Measurements from ENCODE around the gene NDUFV3. TPM values are rescaled to one million over a fixed set of nuclear protein-coding genes. Genes with fewer than 3 reads are reported as not detected.
A peak's percentile ranks its signal among the peaks of the same experiment; 100 is the strongest.
"Not testable (repeated sequence)": the region's sequence is repeated elsewhere in the genome, so short reads cannot be mapped to it uniquely, and the experiment has no call there.

The NDUFV3 gene
- total and polyA plus RNA-seq, 2 of the 13 experiments (the other 11 are each of a cell fraction or from before 2014, with no cell fraction given): 14.2 to 29.6 TPM

GRCh38 chr21:42933973-42934372 is 40.9 kb downstream of the NDUFV3 start:
- H3K79me2 ChIP-seq (ENCODE audit: insufficient read depth, low read length); FAIRE-seq; H2AFZ ChIP-seq (ENCODE audit: low read length); H3K27ac ChIP-seq (ENCODE audit: extremely low read length, insufficient read depth, low read length); H3K27me3 ChIP-seq (ENCODE audit: control insufficient read depth in 1 of 2, insufficient read depth in 2 of 2, low read length in 2 of 2); H3K36me3 ChIP-seq (replicated peaks in 1 of 2; ENCODE audit: control insufficient read depth in 1 of 2, insufficient read depth in 2 of 2, low read length in 2 of 2); H3K9me3 ChIP-seq (ENCODE audit: low read length); DNase-seq (ENCODE audit: low spot score); intact Hi-C loops (cut with micrococcal nuclease; ENCODE audit: unreplicated experiment); H3K4me3 ChIP-seq (replicated peaks in 1 of 3; ENCODE audit: insufficient read depth in 1 of 3, low read depth in 2 of 3, low read length in 3 of 3); BruUV-seq (replicated peaks); ATAC-seq; in situ Hi-C loops (cut with HindIII; ENCODE audit: extremely low pct_ligation_motif_present, low pct_unique_long_range_greater_than_20kb); CTCF ChIA-PET (ENCODE audit: low intra/inter-chr PET ratio, low total read pairs); H4K20me1 ChIP-seq (ENCODE audit: insufficient read depth, low read length); H3K9ac ChIP-seq (ENCODE audit: insufficient read depth, low read depth, low read length); H3K4me2 ChIP-seq (ENCODE audit: low read depth, low read length): not testable (repeated sequence)
- 97% methylated on average over 12 of the region's 12 CpGs for WGBS (ENCODE audit: low lambda C conversion rate)
- peaks cover 55% of the 10 kb centered on the region for H3K4me1 ChIP-seq (ENCODE audit: insufficient read depth, low read length)
- POLR2A ChIA-PET: interaction anchor here (0.8 to 1.8 kb wide), 2 partner anchors 41 to 49 kb away, joined by 3 to 6 read pairs; partner anchors contain the start of gene NDUFV3

- H3K79me2 ChIP-seq (ENCODE audit: insufficient read depth, low read length); DNase-seq (ENCODE audit: low spot score); H3K9me3 ChIP-seq (ENCODE audit: low read length); H3K9ac ChIP-seq (ENCODE audit: insufficient read depth, low read depth, low read length); H2AFZ ChIP-seq (ENCODE audit: low read length); BruUV-seq (replicated peaks); H4K20me1 ChIP-seq (ENCODE audit: insufficient read depth, low read length); in situ Hi-C loops (cut with HindIII; ENCODE audit: extremely low pct_ligation_motif_present, low pct_unique_long_range_greater_than_20kb); H3K4me3 ChIP-seq (replicated peaks in 1 of 3; ENCODE audit: insufficient read depth in 1 of 3, low read depth in 2 of 3, low read length in 3 of 3); FAIRE-seq; intact Hi-C loops (cut with micrococcal nuclease; ENCODE audit: unreplicated experiment); H3K36me3 ChIP-seq (replicated peaks in 1 of 2; ENCODE audit: control insufficient read depth in 1 of 2, insufficient read depth in 2 of 2, low read length in 2 of 2); CTCF ChIA-PET (ENCODE audit: low intra/inter-chr PET ratio, low total read pairs); ATAC-seq; H3K27ac ChIP-seq (ENCODE audit: extremely low read length, insufficient read depth, low read length); H3K27me3 ChIP-seq (ENCODE audit: control insufficient read depth in 1 of 2, insufficient read depth in 2 of 2, low read length in 2 of 2): not testable (repeated sequence)
- 42% methylated on average over 5 of the region's 5 CpGs for WGBS (ENCODE audit: low lambda C conversion rate)
- peaks cover 52% of the 10 kb centered on the region for H3K4me1 ChIP-seq (ENCODE audit: insufficient read depth, low read length)
- POLR2A ChIA-PET: interaction anchor here (0.6 kb wide), 1 partner anchor 661 kb away, joined by 4 read pairs; no protein-coding TSS in a partner anchor
- peak overlapping the region; percentile 63; the same call in 1 of the 2 replicates for H3K4me2 ChIP-seq (ENCODE audit: low read depth, low read length)
Measured at GRCh38 chr21:42936360-42936759, 43.3 kb downstream of the NDUFV3 start.
